Measurements from ENCODE around the gene KRTCAP3.

KRTCAP3 gene

DNA sequence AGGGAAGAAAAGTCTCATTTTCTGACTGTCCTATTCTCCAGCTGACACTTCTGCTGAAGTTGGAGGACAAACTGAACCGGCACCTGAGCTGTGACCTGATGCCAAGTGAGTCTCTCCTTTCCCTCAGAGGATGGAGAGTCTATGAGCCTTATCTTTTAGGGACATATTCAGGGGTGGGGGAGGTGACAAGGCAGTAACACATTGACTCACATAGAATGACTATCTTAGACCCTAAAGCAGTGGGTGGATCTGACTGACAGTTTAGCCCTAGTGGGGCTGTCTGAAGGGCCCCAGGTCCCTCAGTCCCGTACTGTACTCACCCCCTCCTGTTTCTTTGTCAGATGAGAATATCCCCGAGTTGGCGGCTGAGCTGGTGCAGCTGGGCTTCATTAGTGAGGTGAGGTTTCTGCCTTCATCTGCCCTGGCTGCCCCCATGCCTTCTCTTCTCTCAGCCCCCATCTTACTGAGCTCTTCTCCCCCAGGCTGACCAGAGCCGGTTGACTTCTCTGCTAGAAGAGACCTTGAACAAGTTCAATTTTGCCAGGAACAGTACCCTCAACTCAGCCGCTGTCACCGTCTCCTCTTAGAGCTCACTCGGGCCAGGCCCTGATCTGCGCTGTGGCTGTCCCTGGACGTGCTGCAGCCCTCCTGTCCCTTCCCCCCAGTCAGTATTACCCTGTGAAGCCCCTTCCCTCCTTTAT lies 805 bp upstream of the KRTCAP3 start:
- DNase-seq, result no peak

DNA sequence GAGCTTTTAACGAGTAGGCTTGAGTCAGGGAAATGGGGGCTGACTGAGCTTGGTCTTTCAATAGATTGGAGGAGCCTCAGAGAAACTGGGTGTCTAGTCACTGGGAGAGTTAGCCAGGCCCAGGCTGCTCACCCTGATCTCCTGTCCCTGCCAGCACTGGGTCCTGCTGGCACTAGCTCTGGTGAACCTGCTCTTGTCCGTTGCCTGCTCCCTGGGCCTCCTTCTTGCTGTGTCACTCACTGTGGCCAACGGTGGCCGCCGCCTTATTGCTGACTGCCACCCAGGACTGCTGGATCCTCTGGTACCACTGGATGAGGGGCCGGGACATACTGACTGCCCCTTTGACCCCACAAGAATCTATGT lies 720 bp downstream of the KRTCAP3 start:
- no peak for DNase-seq

DNA sequence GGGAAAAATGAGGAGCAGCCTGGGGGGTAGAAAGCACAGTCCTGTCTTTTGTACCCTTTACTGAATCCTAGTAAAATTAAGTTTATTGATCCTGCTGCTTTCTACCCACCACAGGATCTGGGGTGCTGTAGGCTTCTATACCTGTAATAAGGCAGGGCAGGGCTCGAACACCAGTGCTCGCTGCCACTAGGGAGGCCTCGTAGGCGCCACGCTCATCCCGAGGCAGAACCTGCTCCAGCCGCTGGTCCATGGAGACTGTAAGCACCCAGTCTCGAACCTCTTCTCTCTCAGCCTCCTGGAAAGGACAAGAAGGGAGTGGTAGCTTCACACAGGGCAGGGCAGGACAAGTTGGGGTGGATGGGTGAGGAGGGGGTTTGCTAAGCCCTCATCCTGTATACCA lies 3.0 kb downstream of the KRTCAP3 start:
- no peak for DNase-seq

DNA sequence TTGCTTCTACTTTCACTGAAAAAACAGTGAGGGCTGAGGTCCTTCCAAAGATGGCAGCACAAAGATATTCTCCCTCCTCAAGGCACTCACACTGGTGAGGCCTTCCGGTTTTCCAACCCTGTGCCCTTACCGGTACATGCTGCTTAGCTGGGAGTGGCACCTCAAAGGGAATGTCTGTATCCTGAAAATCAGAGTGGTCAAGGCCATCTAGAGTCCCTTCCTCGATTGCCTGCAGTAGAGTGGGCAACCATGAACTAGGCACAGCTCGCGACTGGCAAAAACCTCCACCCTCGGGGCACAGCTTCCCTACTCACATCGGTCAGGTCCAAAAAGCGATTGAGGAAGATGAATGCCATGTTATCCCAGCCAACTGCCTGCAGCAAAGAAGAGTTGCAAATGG lies 3.4 kb downstream of the KRTCAP3 start:
- no peak for DNase-seq

DNA sequence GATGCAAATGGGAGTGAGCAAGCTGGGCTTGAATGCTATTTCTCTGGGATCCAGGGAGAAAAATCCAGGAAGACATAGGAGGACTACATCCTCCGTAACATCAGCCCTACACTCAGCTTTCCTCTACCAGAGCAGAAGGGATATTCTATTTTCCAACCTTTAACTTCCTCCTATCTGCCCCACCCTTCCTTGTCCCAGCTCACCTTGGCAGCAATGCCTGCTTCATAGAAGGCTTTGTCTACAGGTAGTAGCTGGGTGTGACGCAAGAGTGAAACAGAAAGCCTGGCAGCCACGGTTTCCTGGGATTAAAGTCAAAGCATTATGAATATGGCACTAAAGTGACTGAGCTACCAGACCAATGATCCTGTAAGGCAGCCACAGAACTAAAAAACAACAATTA lies 3.9 kb downstream of the KRTCAP3 start:
- no peak for DNase-seq

DNA sequence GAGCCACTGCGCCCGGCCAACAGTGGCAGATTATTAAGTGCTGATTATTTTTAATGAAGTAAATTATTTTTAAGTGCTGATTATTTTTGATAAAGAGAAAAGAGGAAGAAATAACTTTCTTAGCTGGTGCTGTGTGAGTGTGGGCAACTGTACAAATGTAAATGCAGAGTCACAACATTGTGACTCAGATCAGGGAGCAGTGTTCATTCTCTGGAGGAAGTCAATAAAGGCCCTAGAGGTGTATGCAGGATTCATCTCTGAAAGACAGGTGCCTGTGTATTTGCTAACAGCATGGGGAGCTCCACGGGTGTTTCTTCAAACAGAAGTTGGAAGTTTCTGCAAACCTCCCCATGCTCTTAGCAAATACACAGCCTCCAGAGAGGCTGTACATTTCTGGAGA lies 6.2 kb downstream of the KRTCAP3 start:
- no peak for DNase-seq

DNA sequence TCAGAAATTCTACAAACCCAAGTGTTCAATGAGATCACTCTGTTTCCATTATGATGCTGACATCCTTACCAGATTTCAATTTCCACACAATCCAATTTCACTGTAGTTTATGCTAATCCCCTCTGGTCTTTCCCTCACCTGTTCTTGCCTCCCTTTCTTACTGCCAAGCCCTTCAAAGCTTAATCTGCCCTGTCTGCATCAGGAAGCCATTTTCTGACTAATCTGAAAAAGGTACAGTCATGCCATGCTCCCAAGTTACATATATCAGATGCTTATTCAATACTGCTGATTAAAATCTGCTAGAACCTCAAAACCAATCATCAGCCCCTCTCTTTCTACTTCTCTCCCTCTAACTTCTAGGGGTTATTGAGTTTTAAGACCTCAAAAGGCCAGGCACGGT lies 8.9 kb downstream of the KRTCAP3 start:
- DNase-seq, result no peak

DNA sequence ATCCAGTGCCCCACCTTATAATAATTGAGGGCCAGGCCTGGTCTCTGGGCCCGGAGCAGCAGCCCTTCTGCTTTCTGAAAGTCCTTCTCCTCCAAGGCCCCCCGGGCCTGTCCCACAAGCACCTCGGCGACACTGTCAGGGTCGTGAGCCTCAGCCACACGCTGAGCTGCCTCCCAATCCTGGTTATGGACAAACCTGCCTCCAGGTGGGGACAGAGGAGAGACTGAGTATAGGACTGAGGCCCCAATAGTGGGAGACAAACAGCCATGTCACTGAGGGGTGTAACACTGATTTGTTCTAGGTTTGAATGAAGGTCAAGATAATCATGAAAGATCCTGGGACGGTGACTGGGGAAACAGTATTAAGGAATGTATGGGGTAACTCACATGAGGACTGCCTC lies 11.8 kb downstream of the KRTCAP3 start:
- no peak for DNase-seq

DNA sequence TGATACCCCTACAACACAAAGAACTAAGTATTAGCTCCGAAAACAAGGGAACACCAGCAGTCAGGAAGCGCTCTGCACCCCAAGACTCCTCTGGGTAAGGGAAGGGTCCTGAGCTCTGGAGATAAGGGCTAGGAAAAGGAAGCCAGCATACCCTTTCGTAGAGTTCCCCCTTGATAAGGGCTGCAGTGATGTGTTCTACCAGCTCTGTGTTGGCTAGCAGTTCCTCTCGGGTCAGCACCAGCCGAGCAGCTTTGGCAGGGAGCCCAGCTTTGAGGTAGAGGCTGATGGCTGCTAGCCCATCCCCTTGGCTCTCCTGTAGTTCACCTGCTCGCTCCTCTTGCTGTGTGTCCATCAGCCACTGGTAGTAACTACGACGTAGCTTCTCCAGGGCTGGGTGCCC lies 18.9 kb downstream of the KRTCAP3 start:
- DNase-seq, result no peak

DNA sequence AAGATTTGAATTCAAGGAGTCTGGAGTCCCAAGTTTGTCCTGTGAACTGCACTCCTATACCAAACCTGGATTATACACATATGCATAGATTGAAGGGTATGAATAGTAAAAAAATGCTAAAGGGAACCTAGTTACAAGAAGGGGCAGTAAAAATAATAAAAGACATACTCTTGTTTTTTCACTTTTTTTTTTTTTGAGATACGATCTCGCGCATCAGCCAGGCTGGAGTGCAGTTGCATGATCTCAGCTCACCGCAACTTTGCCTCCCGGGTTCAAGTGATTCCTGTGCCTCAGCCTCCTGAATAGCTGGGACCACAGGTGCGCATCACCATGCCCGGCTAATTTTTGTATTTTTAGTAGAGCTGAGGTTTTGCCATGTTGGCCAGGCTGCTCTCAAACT lies 22.3 kb downstream of the KRTCAP3 start:
- no peak for DNase-seq

DNA sequence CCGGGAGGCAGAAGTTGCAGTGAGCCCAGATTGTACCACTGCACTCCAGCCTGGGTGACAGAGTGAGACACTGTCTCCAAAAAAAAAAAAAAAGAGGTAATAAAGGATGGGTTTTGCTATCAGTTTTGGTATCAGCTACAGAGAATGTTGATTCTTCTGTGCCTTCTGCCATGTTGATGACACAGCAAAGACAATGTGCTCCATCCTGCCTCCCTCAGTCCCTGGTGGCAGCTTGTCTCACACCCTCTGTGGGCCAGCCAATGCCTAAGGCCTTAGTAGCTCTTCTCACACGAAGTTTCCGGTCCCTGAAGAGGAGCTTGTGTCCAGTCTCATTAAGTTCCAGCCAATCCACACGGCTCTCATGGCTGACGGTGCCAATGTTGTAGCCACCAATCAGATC lies 29.8 kb downstream of the KRTCAP3 start:
- no peak for DNase-seq

DNA sequence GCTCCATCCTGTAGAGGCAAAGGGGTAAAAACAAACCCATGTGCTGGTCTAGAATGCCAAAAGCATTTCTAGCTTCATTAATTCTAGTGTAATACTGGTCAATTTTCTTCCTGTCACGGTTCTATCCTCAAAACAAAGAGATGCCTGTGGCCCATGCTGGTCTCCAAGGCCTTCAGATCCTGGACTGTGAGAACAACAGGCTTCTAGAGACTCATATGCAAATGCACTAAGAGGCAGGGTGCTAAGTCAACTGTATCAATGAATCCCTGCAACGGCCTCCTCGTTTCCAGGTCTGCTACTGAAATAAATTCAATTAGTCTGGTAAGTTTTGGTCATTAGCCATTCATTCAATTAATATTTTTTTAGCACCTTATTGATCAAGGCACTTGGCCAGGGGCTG lies 43.3 kb downstream of the KRTCAP3 start:
- no peak for DNase-seq

DNA sequence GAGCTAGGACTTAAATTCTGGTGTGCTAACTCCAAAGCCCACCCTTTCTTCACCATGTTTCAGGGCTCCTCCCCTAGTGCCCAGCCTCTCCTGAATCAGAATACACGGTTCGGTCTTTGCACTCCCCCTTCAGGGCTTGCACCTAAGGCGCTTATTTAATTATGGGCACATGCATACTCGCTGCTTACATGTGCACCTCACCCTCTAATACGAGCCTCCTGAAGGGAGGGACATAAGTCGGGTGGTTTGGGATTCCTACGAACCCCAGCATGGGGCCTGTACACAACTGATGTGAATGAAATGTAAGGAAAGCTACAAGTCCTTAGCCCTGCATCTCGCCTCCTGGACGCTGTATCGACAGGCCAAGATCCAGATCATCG lies 46.9 kb downstream of the KRTCAP3 start:
- no peak for DNase-seq

DNA sequence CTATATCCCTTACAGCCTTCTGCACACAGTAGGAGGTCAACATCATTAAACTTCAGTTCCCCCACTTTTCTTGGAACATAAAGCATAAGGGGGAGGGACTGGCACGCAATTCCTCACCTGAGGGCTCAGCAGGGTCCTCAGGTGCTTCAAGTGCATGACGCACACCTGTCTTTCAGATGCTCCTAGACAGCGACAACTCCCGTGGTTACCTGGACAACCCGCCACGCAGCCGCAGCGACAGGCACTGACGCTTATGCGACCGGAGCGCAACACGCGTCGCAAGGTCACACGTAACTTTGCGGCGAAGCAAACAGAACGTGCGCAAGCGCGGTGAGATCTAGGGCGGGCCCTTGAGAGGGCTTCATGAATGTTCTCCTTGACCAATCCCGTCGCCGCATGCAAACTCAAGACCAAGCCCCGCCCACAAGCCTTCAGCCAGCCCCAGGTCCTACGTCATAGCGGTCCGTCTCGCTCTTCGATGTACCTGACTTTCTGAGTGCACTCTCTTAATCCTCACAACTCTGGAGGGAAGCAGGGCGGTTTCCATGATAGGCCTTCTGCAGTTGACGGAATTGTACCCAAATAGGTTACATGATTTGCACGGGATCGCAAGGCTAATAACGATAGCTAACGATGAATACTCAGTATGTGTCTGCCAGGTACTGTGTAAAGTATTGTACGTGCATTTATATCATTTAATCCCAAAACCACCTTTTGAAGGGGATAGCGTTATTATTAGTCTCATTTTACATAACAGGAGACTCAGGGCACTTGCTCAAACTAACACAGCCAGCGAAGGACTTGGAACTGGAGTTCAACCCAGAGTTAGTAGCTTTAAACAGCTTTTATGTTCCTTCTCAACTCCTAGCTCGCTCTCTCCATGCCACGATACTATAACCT lies 47.6 kb downstream of the KRTCAP3 start, which contains the start of gene IFT172:
TSS of gene IFT172 (minus strand) at position 246 of the 900 bp plus-strand sequence. CDS start at position 156, 90 bp downstream.
- DNase-seq, result peak; percentile 99

DNA sequence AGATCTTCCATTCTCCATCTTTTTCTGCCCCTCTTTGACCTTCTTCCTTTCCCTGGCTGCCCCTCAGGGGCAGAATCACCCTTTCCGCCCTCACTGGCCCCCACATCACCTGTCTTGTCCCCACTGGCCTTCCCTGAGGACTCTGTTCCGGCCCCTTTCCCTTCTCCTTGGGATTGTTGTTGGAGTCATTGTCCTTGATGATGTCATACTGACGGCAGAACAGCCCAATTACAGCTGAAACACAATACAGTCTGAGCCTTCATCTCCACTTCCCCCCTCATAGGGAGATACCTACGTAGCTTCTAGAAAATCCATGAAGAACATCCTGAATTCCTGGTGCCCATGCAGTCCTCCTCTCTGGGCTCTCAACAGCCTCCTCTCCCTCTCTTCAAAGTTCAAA lies 50.4 kb downstream of the KRTCAP3 start:
- DNase-seq, result no peak

DNA sequence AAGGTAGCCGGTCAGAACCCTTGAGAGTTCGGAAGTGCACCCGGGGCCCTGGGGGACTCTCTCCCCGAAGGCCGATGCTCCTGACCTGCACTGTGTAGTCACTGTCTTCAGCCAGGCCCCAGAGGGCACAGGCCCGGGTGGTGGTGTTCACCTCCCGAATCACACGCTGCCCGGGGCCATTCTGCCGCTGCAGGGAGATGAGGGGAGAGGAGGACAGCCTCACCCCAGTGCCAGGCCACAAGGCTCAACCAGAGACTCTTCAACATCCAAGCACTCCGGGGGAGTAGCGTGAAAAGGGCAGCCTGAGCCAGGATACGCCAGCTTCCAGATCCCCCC lies 51.7 kb downstream of the KRTCAP3 start:
- no peak for DNase-seq

Data from stimulated activated naive CD4-positive, alpha-beta T cell treated with Interleukin-2 at 50 U/mL for 16 hours (primary cell).